Measurements from ENCODE around the gene FAM120B.

DNA sequence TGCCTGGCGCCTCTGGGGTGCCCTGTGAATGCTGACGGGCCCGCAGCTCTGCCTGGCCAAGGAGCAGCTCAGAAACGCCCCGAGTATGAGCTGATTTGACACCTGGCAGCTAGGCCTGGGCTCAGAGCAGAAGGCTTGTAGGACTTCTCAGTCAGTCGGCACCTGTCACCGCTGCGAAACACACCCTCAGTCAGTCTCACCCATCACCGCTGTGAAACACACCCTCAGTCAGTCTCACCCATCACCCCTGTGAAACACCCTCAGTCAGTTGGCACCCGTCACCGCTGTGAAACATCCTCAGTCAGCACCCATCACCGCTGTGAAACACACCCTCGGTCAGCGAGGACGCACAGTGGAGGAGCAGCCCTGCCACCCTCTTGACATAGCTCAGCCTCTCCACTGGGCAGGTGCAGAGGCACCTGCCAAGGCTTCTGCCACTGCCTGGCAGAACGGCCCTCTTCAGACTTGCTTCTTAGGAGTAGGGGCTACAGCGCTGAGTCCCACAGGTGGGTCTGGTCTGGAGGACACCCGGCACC is 137.6 kb downstream of the FAM120B start:
- no peak for TF ChIP-seq CTCF (IDR thresholded peaks at IDR 0.05 in 4 of 5, conservative IDR thresholded peaks at IDR 0.05 in 1 of 5)
- TF ChIP-seq POLR2A (IDR thresholded peaks at IDR 0.05): no peak

Data from gastrocnemius medialis (tissue), 4 donors.